Activated CD4-positive, alpha-beta T cell treated with anti-CD3 and anti-CD28 coated beads, Interleukin-2, Interleukin-4, amounts not matched to agents 100 ng/mL and 50 ng/mL, durations not matched to agents 16 hours and 8 hours (primary cell): ENCODE measurements around the gene FBXO10.
"Not testable (repeated sequence)": the region's sequence is repeated elsewhere in the genome, so short reads cannot be mapped to it uniquely, and the experiment has no call there.

Source experiments
- DNase-seq: peaks from one replicate; pipeline ENCODE4 v3.0.0-alpha.2; 2020; ENCODE audit warnings: low spot score

FBXO10 gene, protein sequence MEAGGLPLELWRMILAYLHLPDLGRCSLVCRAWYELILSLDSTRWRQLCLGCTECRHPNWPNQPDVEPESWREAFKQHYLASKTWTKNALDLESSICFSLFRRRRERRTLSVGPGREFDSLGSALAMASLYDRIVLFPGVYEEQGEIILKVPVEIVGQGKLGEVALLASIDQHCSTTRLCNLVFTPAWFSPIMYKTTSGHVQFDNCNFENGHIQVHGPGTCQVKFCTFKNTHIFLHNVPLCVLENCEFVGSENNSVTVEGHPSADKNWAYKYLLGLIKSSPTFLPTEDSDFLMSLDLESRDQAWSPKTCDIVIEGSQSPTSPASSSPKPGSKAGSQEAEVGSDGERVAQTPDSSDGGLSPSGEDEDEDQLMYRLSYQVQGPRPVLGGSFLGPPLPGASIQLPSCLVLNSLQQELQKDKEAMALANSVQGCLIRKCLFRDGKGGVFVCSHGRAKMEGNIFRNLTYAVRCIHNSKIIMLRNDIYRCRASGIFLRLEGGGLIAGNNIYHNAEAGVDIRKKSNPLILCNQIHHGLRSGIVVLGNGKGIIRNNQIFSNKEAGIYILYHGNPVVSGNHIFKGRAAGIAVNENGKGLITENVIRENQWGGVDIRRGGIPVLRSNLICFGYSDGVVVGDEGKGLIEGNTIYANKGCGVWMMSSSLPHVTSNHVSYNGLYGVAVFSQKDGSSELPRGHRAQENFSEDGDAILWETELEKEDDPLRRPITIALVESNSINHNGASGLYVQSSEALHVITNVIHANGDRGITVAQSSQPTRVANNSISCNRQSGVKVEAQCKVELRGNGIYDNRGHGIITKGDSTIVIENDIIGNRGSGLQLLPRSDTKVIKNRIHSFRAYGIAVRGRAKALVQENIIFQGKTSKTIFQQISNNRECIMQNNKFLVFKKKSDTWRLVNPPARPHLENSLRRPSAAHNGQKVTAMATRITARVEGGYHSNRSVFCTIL

DNA sequence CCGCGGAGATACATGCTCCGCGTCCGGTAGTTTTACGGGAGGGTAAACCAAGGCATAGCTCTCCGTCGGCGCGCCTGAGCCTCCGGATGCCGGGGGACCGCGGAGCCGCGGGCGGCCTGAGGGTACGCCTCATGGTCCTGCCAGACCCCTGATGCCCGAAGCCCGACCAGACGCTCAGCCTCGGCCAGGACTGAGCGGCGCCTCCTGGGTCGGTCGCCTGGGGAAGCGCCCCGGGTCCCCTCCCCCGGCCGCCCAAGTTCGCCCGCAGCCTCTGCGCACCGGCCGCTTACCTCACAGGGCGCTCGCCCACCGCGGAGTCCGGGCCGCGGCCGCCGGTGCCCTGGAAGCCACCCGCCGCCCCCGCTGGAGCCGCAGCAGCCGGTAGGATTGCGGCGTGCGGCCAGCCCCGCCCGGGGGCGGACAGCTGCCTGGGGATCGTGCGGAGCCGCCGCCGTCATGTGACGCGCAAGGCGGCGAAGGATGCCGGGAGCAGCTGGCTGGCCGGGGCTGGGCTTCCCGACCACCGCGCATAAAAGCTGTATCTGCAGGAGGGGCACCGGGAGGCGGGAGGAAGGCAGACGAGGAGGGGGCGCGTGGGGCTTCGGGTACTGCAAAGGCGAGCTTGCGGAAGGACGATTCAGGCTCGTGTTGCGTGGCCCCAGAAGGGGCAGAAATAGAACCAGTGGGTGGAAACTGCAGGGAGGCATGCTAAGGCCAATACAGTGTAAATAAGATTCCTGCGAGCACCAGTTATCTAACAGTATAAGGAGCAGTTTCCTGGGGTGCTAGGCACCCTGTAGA is at the start of gene FBXO10:
TSS of gene FBXO10 (minus strand) at position 460 of the 801 bp plus-strand sequence. CDS start 34,612 bp downstream, outside the sequence.
- peak; percentile 31 for DNase-seq

GRCh38 chr9:37625758-37626147 is 49.6 kb upstream of the FBXO10 start:
- no peak for DNase-seq

- no peak for DNase-seq
Observed at GRCh38 chr9:37625036-37625757, 49.0 kb upstream of the FBXO10 start.

- DNase-seq, result no peak
Observed at GRCh38 chr9:37624073-37624472, 47.9 kb upstream of the FBXO10 start.

GRCh38 chr9:37623267-37623666 is 47.1 kb upstream of the FBXO10 start:
- no peak for DNase-seq

DNA sequence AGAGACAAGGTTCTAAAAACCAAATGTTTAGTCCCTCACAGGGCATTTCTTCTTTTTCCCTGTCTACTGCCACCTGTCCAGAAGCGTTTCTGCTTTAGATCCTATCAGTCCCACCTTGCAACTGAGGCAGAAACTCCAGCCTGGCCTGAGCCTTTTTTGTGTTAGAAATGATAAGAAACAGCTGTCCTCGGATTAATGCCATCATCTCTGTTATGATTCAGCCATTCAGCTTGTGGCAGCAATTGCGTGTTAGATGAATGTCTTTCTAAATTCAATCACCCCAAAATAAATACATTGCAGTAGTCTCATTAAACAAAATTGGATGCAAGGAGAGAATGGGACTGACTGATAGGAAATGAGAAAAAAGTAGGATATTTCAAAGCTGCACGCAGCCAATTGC is 46.3 kb upstream of the FBXO10 start:
- no peak for DNase-seq

DNA sequence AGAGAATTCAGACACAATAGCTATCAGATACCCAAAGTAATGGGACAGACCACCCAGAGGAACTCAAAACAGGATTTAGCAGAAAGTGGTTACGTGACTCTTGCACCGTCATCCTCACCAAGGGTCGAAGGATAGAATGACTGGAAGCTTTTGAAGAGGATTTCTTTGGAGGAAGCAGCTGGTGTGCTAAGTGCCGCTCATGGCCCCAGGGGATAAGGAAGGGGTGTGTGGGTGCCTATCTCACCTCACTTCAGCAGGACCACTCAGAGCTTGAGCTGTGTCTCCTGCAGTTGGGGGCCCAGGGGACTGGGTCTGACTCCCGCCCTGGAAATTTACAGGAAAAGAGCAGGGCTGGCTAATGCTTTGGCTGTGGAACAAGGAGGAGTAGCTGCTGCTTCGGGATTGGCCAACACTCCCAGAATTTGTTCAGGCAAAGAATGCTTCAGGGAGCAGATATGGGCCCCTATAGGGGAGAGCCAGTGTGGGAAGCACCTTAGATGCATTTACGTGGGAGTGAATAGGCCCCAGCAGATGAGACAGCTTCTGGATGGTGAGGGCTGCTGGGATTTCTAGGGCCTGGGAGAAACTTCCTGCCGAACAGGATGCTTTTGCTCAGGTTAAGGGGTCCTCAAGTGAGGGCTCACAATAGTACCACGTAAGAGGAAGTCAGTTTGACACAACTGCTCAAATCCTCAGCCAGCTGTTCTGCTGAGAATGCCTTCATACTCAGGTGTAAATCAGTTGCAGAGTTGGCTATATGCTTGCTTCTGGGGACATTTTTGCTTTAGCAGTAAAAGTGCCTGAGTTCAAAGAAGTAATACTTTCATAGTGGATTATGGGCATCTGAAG is 45.3 kb upstream of the FBXO10 start:
- DNase-seq, result no peak

DNA sequence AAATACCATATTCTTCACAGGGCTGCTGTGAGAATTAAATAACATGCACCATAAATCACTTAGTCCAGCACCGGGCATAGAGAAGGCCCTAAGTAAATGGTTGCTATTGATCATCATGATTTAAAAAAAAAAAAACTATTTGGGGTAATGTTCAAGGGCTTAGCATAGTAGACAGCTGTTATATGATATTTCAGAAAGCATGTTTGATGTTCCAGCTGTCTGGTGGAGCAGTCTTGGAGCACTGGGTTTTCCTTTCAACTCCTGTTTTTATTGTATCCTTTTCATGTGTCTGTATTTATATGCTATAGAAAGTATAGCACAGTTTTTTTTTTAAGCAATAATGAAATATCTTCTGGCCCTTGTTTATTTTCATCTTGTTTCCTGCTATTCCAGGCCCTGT is 44.2 kb upstream of the FBXO10 start:
- no peak for DNase-seq

DNA sequence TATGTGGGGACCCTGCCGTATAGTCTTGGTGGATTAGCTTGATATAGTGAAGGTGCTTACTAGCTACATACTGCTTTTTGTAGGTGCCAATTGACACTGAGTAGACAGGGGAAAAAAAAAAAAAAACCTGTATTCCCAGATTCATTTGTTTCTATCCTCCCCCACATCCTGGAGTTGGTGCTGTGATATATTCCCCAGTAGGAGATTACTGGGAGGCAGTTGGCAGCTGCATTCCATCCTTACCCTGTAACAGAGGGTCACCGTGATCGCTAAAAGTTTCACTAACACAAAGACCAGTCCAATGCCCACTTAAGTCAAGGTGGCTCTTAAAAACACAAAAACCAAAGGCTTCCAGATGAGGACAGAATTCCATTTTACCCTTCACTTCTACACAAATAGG is 43.6 kb upstream of the FBXO10 start:
- no peak for DNase-seq

DNA sequence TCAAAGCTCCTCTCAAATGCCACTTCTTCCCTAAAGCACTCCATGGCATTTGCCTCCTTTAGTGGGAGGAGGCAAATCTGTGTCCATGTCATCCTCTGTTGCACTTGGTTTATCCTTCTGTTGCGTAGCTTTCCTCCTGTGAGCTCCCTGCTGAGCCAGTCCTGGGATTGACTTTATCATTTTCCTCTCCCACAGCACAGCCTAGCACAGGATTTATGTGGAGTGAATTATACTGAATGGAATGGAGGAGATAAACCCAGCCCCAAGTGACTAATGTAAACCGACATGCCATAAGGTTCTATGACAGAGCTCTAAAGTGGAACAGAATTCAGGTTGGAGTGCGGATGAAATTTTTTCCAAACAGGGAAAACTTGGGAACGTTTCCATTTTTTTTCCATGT is 42.6 kb upstream of the FBXO10 start:
- no peak for DNase-seq

GRCh38 chr9:37617832-37618231 is 41.7 kb upstream of the FBXO10 start:
- no peak for DNase-seq

GRCh38 chr9:37617161-37617560 is 41.0 kb upstream of the FBXO10 start:
- DNase-seq, result no peak

DNA sequence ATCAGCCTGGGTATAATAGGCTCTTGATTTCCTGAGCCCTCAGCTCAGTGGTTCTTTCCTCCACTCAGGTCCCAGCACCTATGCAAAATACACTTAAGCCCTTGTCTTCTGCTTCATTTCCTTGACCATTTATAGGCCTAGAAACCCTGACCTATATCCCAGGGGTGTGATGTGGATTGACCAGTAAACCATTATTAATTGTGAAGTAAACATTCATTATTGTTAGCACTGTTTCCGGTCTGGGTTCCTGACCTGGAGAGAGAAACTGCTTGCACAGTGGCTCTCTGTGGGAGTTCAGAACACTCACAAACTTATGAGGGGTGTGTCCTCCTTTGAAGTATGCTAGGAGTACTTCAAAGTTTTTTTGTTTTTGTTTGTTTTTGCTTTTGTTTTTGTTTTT is 35.8 kb upstream of the FBXO10 start:
- no peak for DNase-seq

DNA sequence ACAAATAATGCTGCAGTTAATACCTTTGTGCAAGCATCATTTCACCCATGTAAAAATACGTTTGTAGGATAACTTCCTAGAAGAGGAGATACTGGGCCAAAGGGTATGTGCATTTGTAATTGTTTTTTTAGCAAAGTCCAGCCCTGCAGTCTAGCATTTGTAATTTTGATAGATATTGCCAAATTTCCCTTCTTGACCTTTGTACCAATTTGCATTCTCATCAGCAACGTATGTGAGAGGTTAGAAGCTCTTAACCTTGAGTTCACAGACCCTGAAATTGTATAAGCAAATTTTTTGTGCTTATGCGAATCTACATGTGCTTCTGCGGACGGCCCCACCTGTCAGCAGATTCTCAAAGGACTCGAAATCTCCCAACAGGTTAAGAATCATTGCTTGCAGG is 34.8 kb upstream of the FBXO10 start:
- no peak for DNase-seq

DNA sequence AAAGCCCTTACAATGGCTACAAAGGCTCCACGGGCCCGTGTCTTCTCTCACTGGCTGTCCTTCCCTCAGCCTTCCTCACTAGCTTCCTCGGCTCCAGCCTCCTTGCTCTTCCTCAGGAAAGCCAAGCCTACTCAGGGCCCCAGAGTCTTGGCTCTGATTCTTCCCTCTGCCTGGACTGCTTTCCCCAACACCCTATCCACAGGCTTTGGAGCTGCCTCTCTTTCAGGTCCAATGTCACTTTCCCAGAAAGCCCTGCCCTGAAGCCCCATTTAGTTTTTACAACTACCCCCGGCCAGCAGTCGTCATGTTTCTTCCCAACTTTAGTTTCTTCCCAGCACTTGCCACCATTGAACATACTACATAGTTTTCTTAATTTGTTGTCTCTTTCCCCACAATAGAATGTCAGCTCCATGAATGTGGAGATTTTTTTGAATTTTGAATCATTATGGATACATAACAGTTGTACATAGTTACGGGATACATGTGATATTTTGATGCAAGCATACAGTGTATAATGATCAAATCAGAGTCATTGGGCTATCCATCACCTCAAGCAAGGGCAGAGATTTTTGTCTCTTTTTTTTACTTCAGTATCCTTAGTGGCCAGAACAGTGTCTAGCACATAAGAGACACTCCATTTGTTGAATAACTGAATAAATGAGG is 33.7 kb upstream of the FBXO10 start:
- DNase-seq, result no peak

DNA sequence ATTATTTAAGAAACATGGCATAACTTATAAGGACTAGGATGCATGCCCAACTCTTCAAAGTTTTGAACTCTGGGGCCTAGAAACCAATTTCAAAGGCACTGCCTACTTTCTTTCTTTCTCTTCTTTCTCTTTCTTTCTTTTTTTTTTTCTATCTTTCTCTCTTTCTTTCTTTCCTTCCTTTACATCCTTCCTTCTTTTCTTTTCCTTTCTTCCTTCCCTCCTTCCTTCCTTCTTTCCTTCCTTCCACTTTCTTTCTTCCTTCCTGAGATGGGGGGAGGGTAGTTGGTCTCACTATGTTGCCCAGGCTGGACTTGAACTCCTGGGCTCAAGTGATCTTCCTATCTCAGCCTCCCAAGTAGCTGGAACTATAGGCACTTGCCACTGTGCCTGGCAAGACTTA is 32.1 kb upstream of the FBXO10 start:
- DNase-seq, result no peak

- no peak for DNase-seq
Observed at GRCh38 chr9:37604296-37604695, 28.1 kb upstream of the FBXO10 start.

DNA sequence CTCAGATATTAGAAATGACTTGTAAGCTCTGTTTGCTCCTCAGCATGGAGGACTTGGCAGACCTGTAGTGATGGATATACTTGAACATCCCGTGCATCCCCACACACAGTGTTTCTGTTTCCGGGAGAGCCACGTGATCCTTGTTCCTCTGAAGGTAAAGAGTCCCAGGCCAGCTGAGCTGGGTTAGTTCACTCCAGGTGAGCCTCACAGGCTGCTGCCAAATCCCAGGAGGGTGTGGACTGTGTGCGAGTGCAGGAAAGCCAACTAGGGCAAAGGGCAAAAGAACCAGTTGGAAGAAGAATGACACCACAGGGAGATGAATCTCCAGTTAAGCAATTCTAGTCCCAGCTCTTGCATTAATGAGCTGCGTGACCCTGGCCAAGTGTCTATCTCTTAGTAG is 26.6 kb upstream of the FBXO10 start:
- DNase-seq, result no peak

GRCh38 chr9:37602061-37602460 is 25.9 kb upstream of the FBXO10 start:
- not testable (repeated sequence) for DNase-seq

- DNase-seq, result no peak
Observed at GRCh38 chr9:37596504-37596903, 20.3 kb upstream of the FBXO10 start.
